Measurements from ENCODE around the gene OXLD1.

GRCh38 chr17:81700353-81701287 is 34.2 kb upstream of the OXLD1 start:
- no peak; the same call in 1 of the 2 replicates for TF ChIP-seq POLR2AphosphoS5 (IDR thresholded peaks at IDR 0.05; ENCODE audit: borderline replicate concordance, low read depth, low read length)
- no peak for TF ChIP-seq EZH2 (IDR thresholded peaks at IDR 0.05)
